GM18867 (cell line): ENCODE measurements around the gene MT1H.
A peak's percentile ranks its signal among the peaks of the same experiment; 100 is the strongest.
"Not testable (repeated sequence)": the region's sequence is repeated elsewhere in the genome, so short reads cannot be mapped to it uniquely, and the experiment has no call there.

Source experiments
- ATAC-seq: cut with Tn5 transposase; IDR thresholded peaks from one replicate; pipeline ENCODE4 v1.9.1; 2021; ENCODE audit warnings: mild to moderate bottlenecking, moderate library complexity; ENCODE audit not compliant: unreplicated experiment

Gene MT1H

GRCh38 chr16:56669005-56669839 is at the start of gene MT1H:
MT1H (plus strand) TSS chr16:56669814; CDS start chr16:56669885, 71 bp downstream.
- no peak for ATAC-seq

- no peak for ATAC-seq
Observed at GRCh38 chr16:56620339-56620897, 49.2 kb upstream of the MT1H start.

GRCh38 chr16:56621665-56622445 is 47.8 kb upstream of the MT1H start:
- ATAC-seq, result not testable (repeated sequence)

- ATAC-seq, result not testable (repeated sequence)
Observed at GRCh38 chr16:56623184-56623583, 46.4 kb upstream of the MT1H start.

GRCh38 chr16:56623637-56624036 is 46.0 kb upstream of the MT1H start:
- no peak for ATAC-seq

- ATAC-seq, result peak; percentile 67
Observed at GRCh38 chr16:56625140-56625942, 44.3 kb upstream of the MT1H start, which contains the start of gene MT1E. MT1E (plus strand) TSS chr16:56625781; CDS start chr16:56625852, 71 bp downstream.

- peak; percentile 7 for ATAC-seq
Observed at GRCh38 chr16:56625943-56626654, 43.5 kb upstream of the MT1H start.

GRCh38 chr16:56626685-56627084 is 42.9 kb upstream of the MT1H start:
- no peak for ATAC-seq

GRCh38 chr16:56628486-56629350 is 40.9 kb upstream of the MT1H start:
- ATAC-seq, result no peak

GRCh38 chr16:56629531-56629930 is 40.1 kb upstream of the MT1H start:
- no peak for ATAC-seq

GRCh38 chr16:56630134-56630533 is 39.5 kb upstream of the MT1H start:
- peak; percentile 78 for ATAC-seq

- ATAC-seq, result no peak
Observed at GRCh38 chr16:56631197-56631596, 38.4 kb upstream of the MT1H start.

- no peak for ATAC-seq
Observed at GRCh38 chr16:56631832-56632155, 37.8 kb upstream of the MT1H start.

GRCh38 chr16:56632156-56632847 is 37.3 kb upstream of the MT1H start, which contains the start of gene MT1M:
MT1M (plus strand) TSS chr16:56632659; CDS start chr16:56632732, 73 bp downstream.
- ATAC-seq, result no peak

GRCh38 chr16:56632848-56633365 is 36.7 kb upstream of the MT1H start:
- ATAC-seq, result no peak

GRCh38 chr16:56633535-56633934 is 36.1 kb upstream of the MT1H start:
- ATAC-seq, result no peak

- ATAC-seq, result no peak
Observed at GRCh38 chr16:56634715-56635440, 34.7 kb upstream of the MT1H start.
